Activated CD8-positive, alpha-beta memory T cell treated with anti-CD3 and anti-CD28 coated beads, Interleukin-2, amount 50 U/mL, for 24 hours (primary cell): ENCODE data around the gene FARS2.
"Not testable (repeated sequence)": the region's sequence is repeated elsewhere in the genome, so short reads cannot be mapped to it uniquely, and the experiment has no call there.

Source experiments
- DNase-seq: peaks from one replicate; pipeline ENCODE4 v3.0.0-alpha.2; 2020; ENCODE audit errors: extremely low read depth

FARS2 gene

GRCh38 chr6:5534643-5535042 is 273.3 kb downstream of the FARS2 start:
- DNase-seq, result no peak

GRCh38 chr6:5536644-5537043 is 275.3 kb downstream of the FARS2 start:
- no peak for DNase-seq

- no peak for DNase-seq
Measured at GRCh38 chr6:5537132-5537531, 275.8 kb downstream of the FARS2 start.

DNA sequence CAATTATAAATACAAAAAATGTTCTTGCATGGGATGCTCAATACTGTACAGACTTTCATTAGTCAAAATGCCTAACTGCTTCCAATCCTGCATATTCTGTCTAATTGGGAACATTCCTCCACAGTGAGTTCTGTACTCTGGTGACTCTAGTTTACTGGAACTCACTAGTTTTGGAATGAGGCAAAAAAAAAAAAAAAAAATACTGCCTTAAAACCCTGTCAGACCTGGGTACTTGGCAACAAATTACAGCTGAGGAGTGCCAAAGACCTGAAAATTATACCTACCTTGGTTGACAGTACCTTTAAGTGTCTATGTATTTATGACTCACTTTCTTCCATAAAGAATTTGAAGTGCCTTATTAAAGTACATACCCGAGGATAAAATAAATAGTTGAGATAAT is 276.7 kb downstream of the FARS2 start:
- no peak for DNase-seq

DNA sequence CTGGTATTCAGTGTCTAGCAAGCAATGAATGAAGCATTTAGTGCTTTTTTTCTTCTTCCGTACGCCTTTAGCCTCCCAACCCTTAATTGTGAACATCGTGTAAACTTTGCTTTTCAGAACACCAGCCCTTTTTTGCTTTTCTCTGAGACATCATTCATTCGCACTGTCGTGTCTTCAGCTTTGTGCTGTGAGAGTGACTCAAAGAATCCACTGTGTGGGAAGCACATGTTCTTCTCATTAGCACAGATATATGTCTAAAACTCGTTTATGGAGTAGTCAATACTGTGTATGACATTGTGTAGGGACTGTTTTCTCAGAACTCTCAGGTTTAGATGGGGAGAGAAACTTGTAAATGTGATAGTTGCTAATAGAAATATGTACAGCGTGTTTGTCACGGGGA is 279.1 kb downstream of the FARS2 start:
- no peak for DNase-seq

- no peak for DNase-seq
Measured at GRCh38 chr6:5541025-5541424, 279.7 kb downstream of the FARS2 start.

GRCh38 chr6:5541751-5542432 is 280.6 kb downstream of the FARS2 start:
- DNase-seq, result no peak

- no peak for DNase-seq
Measured at GRCh38 chr6:5547556-5547955, 286.2 kb downstream of the FARS2 start.

DNA sequence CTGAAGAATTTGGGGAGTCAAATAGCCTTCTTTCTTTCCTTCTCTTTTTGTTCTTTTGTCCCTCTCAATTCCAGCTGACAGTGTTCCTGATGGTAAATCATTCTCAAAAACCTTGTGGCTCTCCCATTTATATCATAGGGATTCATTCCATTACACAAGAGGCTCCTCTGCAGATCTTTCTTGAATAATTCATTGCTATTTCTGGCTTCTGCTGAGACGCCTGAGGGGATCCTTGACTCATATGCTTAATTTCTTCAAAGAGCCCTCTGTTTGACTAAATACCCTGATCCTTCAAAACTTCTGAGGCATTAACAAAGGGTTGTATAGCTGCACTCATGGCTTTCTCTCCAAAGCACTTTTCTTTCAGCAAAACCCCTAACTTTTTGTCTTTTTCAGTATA is 289.3 kb downstream of the FARS2 start:
- DNase-seq, result no peak

- no peak for DNase-seq
Measured at GRCh38 chr6:5552243-5552642, 290.9 kb downstream of the FARS2 start.

DNA sequence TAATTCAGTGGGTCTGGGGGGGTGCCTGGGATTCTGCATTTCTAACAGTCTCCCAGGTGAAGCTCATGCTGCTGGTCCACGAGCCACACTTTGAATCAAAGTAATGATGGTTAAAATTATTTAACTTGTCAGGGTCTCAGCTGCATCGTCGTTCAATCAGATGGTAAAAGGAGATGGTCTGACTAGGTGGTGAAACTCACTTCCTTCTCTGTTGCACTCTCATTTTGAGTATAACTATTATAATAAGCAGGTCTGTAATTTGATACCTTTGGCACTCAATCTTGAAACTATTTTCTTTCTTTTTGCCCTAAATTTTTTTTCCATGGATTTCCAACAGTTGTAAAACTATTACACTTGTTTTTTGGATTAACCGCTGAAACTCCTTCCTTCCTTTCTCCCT is 292.5 kb downstream of the FARS2 start:
- no peak for DNase-seq

DNA sequence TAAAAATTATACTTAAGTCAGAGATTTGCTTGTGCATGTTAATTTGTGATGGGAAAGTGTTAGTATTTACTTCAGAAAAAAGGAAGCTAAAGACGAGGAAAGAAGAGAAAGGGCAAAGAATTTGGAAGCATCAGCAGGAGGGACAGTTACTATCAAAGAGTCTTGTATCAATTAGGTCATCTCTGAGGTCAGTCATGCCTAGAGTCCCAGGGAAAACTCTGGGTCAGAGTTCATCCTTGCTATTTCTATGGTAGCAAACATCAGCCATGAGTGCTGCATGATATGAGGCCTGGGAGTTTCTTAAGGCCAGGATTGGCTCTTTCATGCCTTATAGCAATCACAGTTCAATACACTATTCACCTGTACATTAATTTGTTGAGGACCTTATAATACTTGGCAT is 292.9 kb downstream of the FARS2 start:
- DNase-seq, result no peak

- no peak for DNase-seq
Measured at GRCh38 chr6:5556011-5556410, 294.7 kb downstream of the FARS2 start.

GRCh38 chr6:5557506-5557905 is 296.2 kb downstream of the FARS2 start:
- no peak for DNase-seq

DNA sequence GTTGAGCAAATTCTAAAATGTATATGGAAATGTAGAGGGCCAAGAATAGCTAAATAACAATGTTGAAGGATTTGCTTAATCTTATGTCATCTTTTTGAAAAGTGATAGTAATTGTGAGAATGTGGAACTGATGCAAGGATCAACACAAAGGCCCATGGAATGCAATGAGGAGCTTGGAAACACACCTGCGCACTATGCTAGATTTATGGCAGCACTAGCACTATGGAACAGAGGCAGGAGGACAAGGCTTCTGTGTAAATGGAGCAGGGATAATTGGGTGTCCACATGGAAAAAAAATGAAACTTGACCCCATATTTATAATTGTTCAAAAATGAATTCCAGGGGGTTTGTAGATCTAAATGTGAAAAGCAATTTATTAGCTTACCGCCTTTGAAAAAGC is 298.3 kb downstream of the FARS2 start:
- no peak for DNase-seq

- no peak for DNase-seq
Measured at GRCh38 chr6:5562277-5562676, 301.0 kb downstream of the FARS2 start.

DNA sequence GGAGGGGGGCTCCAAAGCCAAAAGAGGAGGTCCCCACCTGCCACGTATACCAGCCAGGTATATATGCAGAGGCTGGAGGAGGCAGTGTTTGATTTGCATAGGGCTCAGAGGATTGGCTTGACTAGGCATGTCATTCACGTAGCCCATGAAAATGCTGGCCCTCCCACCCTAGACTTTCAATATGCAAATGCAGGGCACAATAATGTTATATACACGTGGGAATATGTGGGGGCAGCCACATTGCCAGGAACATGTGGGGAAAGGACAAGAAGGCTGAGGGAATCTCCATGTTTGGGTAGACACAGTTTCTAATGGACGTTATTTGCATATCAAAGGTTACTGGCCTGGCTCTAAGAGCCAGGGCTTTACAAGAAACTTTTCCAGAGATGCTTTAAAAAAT is 301.8 kb downstream of the FARS2 start:
- DNase-seq, result no peak

DNA sequence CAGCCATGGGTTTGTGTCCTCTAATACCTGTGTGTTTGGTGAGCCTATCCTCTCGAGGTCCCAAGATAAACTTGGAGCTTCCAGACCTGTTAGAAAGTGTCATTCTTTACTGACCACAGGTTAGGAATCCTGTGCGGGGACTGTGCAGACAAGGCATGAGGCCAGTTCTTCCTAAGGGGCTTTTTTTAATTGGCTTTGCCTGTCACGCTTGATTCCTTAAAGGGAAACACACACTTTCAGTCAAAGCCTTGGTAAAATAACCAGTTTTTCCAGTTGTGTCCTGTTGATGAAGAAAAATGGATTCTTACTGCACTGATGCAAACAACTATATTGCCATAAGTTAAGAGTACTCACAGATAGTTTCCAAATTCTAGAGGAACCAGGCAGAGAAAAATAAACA is 303.4 kb downstream of the FARS2 start:
- DNase-seq, result not testable (repeated sequence)

DNA sequence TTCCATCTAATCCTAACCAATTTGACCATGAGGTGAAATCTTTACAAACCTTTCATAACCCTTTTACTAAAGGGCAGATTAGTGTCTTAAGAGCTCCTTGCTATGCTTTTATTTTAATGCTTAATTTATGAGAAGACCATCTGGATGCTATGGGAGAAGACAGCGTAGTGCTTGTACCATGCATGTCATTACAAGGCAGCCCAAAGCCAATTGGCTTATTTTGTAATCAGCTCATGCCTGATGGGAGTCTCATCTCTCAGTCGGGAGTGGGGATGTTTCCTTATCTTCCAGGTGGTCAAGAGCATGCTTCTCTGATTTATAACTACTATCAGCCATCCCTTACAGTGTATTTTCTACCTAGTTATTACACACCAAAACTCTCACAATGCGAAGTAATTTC is 304.7 kb downstream of the FARS2 start:
- DNase-seq, result no peak

- DNase-seq, result no peak
Measured at GRCh38 chr6:5566718-5567117, 305.4 kb downstream of the FARS2 start.

DNA sequence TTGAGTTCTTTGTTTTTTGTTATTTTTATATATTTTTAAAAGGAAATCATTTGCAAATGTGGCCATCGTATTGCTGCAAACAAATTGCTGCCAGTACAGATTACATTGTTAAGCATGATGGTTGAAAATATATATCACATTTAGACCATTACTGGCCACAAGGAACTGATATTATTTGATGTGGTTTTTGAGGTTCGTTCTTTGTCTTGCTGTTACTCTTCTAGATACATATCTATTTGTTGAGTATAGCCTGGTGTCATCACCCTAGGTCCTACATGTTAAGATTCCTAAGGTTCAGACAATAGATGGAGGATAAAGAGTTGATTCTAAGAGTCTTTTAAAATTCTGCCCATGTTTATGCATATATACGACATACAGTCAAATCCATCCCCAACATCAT is 306.0 kb downstream of the FARS2 start:
- DNase-seq, result no peak

GRCh38 chr6:5567890-5568289 is 306.6 kb downstream of the FARS2 start:
- no peak for DNase-seq

DNA sequence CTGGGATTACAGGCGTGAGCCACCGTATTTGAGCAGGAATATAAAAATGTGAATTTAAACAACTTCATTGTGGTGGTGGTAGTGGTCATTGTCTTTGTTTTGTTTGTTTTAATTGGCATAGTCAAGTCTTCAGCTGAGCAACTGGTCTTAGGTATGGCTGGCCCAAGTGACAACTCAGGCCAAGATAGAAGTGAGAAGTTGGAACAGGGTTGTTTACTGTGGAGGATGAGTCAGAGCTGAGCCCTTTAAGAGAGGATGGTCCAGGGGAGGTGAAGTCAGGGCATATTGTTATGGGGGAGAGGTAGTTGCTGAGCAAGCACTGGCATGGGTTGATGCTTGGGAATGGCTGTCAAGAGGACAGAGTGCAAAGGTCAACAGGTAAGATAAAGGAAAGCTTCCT is 308.2 kb downstream of the FARS2 start:
- DNase-seq, result no peak

- no peak for DNase-seq
Measured at GRCh38 chr6:5570641-5571040, 309.3 kb downstream of the FARS2 start.
